Esophagus mucosa (tissue), 1 donor: Measurements from ENCODE around the gene SLC5A10. TPM values are rescaled to one million over a fixed set of nuclear protein-coding genes. Genes with fewer than 3 reads are reported as not detected.
"Not testable (repeated sequence)": the region's sequence is repeated elsewhere in the genome, so short reads cannot be mapped to it uniquely, and the experiment has no call there.

ENCODE experiments used
- ATAC-seq: fragments of 200-7000 bp; cut with Tn5 transposase; one replicate; pipeline ENCODE4 v1.9.1; 2020
- total RNA-seq: library from RNA; stranded (reverse); gene quantifications from one replicate; pipeline ENCODE4 v1.2.4, GENCODE V29; 2023
- donor health status: DM: yes; HTN: yes; CAD: no.

SLC5A10 gene
- 0.64 TPM for total RNA-seq

DNA sequence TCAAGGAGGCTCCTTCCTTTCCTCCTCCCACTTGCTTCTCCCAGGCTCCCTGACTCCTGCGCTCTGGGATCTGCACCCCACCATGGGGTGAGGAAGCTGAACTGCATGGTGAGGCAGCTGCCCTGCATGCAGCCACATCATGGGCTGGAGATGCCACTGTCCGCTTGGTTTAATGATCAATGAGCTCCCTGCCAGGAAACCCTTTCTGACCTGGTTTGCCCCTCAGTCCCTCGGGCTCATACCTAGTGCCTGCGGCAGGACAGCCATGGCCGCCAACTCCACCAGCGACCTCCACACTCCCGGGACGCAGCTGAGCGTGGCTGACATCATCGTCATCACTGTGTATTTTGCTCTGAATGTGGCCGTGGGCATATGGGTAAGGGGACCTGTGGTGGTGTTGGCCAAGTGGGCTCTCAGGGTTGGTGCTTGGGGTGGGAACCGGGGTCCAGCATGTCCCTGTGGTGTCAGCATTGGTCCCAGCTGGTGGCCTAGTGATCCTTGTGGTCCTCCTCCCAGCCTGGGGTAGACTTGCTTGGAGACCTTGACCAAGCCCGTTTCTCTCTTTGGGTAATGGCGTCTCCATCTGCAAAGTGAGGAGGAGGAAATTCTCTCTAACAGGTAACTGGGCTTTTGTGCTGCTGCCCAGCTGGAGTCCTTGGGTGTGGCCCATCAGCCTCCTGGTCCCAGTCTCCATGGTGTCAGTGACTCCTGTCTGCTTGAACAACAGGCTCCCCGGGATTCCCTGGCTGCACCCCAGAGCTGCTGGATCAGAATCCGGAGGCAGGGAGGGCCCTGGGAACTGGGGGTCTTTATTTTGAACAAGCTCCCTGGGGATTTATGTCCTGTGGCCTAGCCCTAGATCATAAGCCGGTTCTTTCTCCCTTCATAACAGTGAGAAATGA is at the start of gene SLC5A10:
Gene SLC5A10 (plus strand): TSS at position 225 of the 902 bp plus-strand sequence. CDS start 41 bp downstream, at position 266.
- ATAC-seq: no peak

DNA sequence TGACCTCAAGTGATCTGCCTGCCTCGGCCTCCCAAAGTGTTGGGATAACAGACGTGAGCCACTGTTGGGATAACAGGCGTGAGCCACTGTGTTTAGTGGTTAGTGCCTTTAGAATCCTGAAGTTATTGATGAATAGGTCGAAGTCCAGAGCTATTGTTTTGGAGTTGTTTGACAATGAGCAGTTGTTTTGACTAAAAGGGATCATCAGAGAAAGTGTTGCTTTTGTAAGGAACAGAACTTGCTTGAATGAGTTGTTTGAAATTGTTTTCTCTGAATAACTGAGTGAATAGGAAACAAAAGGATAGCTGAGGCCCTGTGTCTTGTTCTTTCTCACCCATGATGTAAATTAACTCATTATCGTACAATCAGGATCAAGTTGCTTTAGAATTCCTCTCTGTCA is 47.5 kb upstream of the SLC5A10 start:
- ATAC-seq: no peak

DNA sequence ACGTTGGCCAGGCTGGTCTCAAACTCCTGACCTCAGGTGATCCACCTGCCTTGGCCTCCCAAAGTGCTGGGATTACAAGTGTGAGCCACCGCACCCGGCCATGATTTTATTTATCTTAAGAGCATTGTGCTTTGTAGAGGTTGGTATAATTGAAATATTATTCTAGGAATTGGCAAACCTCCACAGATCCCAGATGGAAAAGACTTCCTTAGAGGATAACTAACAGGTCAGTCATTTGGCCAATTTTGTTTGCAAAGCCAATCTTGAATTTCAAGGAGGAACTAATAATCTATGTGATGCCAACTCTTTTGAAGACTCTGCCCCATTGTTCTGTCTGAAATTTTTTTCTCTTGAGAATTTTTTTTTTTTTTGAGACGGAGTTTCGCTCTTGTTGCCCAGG is 46.7 kb upstream of the SLC5A10 start:
- no peak for ATAC-seq

DNA sequence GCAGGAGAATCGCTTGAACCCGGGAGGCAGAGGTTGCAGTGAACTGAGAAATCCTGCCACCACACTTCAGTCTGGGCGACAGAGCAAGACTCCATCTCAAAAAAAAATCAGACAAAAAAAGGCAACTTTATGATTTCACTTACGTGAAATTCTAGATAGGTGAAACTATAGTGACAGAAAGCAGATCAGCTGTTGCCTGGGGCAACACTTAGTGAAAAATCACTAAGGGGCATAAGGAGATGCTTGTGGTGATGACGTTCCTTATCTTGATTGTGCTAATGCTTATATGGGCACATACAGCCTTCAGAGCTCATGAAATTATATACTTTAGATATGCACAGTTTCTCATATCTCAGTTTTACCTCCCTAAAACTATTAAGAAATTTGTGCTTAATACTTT is 41.6 kb upstream of the SLC5A10 start:
- no peak for ATAC-seq

DNA sequence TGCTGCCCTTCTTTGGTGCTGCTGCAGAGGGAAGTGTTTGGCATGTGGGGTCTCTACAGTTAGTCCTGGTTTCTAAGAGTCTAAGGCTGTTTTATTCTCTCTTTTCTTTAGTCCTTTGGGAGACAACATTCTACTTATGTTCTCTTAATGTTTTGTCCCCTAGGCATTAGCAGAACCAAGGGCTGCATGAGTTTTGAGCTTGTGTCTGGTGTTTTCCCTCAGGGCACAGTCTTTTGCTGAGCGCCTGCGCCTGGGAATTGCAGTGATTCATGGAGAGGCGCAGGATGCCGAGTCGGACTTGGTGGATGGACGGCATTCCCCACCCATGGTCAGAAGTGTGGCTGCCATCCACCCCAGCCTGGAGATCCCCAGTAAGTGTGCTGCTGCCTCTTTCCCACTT is 41.1 kb upstream of the SLC5A10 start:
- no peak for ATAC-seq

DNA sequence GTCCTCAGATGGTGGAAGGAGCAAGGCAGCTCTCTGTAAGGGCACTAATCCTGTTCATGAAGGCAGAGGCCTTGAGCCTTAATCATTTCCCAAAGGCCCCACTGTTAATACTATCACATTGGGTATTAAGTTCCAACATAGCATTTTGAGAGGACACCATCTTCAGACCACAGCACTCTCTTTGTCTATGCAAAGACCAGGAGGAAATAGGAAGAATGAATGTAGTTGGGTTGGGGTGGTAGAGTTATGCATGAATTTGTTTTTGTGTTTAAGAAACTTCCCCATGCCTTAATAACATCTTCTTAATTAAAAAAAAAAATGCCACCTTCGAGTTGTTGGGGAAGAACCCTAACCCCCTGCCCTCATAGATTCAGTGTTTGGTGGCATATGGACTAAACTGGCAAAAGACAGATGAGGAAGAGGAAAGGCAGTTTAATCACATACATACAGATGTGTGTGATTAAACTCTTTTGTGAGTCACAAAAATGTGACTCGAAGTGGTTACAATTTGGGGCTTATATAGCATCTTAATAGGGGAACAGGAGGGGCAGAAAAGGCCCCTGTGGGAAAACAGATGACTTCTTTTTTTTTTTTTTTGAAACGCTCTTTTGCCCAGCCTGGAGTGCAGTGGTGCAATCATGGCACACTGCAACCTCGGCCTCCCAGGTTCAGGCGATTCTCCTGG is 35.0 kb upstream of the SLC5A10 start:
- ATAC-seq: no peak

DNA sequence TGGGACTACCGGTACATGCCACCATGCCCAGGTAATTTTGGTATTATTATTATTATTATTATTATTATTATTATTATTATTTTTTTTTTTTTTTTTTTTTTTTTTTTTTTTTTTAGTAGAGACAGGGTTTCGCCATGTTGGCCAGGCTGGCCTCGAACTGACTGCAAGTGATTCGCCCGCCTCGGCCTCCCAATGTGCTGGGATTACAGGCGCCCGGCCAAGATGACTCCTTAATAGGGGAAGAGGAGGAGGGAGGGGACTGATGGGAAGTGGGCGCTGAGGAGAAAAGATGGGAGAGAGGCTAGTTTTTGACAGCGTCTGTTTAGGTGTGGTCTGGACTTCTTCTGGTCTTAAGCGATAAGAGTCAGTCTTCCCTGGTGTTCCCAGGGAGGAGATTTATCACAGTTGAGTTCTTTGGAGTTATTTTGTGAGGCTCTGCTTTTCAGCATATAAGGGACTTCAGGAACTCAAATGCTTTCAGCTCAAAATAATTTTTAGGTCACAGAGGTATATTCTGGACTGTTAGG is 34.4 kb upstream of the SLC5A10 start:
- ATAC-seq: no peak

DNA sequence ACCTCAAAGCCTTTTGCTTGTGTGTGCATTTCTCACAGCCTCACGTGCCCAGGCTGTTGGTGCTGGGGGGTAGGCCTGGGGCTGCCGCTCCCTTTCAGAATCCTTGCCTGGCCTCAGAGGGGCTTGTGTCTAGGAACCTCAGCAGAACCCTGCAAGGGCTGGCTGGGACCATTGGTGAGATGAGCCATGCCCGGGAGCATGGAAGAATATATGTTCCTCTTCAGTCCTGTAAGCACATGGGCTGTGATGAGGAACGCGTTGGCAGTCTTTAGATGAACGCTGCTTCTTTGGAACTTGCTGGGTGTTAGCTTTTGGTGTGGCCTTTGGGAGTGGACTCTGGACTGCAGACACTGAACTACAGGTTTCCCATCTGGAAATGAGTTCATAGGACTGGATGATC is 32.0 kb upstream of the SLC5A10 start:
- ATAC-seq: peak; percentile 7

DNA sequence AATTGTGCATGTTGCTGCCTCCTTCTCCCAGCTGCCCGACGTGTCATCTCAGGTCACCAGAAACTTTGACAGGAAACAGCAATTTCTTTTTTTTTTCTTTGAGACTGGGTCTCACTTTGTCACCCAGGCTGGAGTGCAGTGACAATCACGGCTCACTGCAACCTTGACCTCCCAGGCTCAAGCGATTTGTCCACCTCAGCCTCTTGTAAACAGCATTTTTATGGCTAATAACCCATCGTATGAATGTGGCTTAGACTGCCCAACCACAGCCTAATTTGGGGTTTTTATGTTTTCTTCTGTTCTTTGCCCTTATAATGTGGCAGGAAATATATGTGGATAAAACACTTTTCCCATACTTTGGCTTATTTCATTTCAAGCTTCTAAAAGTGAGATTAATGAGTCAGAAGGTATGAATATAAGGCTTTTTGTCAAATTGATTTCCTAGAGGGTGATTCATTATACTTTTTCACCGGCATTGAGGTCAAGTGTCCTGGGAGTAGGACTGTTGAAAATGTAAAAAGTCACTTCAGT is 31.0 kb upstream of the SLC5A10 start:
- no peak for ATAC-seq

DNA sequence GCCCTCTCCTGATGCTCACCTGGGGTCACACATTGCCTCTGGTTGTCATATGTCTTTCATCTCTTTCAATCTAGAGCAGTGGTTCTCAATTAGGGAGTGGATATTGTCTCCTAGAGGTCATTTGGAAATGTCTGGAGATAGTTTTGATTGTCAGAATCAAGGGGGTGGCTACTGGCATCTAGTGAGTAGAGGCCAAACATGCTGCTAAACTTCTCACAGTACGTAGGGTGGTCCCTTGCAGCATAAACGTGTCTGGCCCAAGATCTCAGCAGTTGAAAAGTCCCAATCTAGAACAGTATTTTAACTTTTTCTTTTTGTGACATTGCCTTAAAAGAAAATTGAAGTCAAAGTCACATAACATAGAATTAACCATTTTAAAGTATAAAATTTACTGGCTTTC is 30.5 kb upstream of the SLC5A10 start:
- ATAC-seq: no peak

DNA sequence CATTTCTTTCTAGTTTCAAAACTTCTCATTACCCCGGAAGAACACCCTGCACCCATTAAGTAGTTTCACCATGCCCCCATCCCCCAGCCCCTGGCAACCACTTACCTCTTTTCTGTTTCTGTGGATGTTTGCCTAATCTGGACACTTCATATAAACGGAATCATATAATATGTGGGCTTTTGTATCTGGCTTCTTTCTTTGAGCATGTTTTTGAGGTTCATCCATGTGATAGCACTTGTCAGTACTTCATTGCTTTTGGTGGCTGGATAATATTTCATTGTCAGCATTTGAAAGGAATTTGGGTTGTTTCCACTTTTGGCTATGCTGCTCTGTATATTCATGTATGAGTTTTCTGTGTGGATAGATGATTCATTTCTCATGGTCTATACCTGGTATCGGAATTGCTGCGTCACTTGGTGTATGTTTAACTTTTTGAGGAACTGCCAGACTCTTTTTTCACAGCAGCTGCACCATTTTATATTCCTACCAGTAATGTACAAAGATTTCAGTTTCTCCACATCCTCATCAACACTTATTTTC is 30.0 kb upstream of the SLC5A10 start:
- ATAC-seq: peak; percentile 75

DNA sequence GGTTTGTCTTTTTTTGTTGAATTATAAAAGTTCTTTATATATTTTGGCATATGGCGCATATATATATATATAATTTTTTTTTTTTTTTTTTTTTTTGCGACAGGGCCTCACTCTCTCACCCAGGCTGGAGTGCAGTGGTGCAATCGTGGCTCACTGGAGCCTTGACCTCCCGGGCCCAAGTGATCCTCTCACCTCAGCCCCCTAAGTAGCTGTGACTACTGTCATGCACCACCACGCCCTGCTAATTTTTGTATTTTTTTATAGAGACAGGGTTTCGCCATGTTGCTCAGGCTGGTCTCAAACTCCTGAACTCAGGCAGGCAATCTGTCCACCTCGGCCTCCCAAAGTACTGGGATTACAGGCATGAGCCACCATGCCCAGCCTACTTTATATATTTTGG is 29.4 kb upstream of the SLC5A10 start:
- not testable (repeated sequence) for ATAC-seq

DNA sequence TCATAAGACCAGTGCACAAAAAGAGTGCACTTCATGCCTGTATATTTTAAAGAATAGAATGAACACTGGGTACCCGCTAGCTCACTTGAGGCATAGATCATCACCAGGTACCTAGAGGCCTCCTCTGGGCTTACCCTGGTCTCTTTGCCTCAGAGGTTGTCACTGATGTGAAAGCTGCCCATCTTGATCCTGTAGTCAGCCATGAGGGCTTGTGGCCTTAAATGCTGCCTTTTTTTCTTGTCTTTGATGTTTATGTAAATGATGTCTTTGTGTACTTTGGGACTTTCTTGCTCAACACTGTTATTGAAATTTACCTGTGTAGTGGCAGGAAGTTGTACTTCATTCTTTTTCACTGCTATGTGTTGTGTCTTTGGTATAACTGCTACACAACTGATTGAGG is 26.8 kb upstream of the SLC5A10 start:
- no peak for ATAC-seq

DNA sequence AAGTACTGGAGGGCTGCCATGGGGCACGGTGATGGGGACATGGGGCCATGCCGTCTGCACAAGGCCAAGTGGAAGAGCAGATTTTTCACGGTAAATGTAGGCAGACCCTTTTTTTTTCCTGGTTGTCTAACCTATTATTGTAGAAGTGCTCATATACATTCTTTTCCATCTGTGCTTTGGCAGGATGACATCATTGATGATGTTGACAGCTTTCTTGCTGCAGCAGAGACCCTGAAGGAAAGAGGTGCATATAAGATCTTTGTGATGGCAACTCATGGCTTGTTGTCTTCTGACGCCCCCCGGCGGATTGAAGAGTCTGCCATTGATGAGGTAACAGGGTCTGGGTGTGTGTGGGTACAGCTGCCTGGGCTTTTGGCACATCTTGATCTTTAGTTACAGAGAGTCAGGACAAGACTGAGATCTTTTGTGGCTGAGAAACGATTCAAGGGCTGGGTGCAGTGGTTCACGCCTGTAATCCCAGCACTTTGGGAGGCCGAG is 23.3 kb upstream of the SLC5A10 start:
- no peak for ATAC-seq

DNA sequence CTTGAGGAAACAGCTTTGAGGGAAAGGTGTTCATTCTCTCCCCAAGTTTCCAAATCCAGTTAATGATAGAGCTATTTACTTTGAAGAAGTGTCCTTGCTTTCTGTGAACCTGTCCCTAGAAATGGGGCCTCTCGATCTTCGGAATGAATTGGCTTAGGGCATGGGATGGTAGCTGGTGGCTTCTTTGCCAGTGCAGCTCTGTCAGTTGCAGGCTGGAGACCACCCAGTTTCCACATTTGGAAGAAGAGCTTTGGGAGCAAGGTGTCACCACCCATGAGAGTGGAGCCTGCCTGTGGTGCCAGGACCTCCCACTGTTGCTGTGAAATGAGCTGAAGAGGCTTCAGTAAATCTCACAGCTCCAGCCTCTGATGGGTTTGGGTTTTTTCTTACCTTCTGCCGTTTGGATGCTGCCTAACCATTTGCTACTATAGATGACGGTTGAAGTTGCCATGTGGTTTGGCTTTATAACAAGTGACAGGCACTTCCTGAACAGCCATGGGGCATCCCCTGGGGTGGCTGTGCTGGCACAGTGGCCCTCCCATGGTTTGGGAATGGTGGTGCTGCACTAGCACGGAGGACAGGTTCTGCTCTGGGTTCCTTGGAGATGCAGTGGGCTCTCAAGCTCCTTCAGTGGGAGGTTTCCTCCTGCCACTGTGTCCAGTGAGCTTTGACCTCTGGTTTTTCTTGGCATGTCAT is 19.5 kb upstream of the SLC5A10 start:
- ATAC-seq: peak; percentile 25

DNA sequence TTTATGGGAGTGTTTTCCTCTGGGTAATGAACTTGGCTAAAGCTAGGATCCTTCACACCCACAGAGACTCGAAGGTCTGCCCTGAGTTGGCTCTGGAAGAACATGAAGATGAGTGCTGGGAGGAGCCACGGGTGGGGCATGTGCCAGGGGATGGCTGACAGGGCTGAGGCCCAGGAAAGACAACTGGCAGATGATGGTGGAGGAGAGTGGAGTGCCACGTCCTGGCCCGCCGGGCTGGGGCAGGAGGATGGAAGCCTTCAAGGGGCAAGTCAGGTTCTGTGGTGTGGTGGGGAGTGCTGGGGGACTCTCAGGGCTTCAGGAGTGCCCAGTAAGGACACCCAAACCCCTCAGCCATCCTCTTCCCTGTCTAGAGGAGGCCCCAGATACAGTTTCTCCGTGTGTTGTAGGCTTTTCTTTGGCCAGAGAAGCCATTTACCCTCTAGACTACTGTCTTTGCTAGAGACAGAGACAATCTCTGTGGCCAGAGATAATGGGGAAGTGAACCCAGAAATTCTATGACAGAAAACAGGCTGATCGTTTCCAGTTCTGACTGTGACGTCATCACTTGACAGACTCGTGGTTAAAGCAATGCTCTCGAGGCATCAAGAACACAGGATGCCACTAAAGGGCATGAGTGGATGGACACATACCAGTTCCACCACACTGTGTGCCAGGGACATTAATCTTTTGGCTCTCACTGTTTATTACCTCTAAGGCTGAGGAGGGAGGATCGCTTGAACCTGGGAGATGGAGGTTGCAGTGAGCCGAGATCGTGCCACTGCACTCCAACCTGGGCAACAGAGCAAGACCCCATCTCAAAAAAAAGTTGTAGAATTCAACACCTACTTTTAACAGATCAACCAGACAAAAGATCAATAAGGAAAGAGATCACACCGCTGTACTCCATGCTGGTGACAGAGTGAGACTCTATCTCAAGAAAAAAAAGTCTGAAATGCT is 18.6 kb upstream of the SLC5A10 start:
- peak; percentile 41 for ATAC-seq

DNA sequence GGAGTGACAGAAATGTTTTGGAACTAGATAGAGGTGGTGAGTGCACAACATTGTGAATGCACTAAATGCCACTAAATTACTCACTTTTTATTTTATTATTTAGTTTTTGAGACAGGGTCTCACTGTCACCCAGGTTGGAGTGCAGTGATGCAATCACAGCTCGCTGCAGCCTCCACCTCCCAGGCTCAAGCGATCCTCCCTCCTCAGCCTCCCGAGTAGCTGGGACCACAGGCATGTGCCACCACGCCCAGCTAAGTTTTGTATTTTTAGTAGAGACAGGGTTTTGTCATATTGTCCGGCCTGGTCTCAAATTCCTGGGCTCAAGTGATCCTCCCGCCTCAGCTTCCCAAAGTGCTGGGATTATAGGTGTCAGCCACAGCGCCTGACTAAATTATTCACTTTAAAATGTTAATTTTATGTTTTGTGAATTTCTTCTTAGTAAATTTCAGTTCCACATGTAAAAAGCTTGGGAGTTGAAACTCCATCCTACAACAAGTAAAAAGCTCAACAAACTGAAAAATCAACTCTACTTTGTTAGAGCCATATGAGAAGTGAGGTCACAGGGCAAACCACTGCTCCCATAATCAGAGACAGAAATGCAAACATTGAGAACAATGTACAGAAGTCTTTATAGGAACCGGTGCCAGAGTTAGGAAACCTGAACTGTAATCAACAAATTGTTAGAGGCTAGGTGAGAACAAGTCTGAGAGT is 13.8 kb upstream of the SLC5A10 start:
- no peak for ATAC-seq

DNA sequence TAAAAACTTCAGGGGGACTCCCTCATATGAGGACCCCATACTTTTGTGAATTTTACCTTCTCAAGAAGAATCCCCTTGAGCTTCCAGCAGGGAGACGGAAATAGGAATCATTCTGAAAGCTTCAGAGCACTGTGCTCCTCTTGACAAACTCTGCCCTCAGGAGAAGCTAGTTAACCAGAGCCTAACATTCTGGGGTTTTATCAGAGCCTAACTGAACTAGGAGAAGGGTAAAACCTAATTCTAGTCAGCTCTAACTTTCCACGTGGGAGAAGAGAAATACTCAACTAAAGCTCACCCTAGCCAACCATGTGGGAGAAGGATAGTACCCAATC is 13.3 kb upstream of the SLC5A10 start:
- no peak for ATAC-seq

DNA sequence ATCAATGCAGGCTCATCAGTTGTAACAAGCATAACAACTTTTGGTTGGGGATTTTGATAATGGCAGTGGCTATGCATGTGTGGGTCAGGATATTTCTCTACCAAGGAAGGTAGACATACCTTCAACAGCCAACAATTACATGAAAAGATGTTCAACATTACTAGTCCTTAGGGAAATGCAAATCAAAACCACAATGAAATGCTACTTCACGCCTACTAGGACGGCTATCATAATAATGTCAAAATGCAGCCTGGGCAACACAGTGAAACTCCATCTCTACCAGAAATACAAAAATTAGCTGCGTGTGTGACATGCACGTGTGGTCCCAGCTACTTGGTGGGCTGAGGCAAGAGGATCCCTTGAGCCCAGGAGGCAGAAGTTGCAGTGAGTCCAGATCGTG is 7.3 kb upstream of the SLC5A10 start:
- no peak for ATAC-seq

DNA sequence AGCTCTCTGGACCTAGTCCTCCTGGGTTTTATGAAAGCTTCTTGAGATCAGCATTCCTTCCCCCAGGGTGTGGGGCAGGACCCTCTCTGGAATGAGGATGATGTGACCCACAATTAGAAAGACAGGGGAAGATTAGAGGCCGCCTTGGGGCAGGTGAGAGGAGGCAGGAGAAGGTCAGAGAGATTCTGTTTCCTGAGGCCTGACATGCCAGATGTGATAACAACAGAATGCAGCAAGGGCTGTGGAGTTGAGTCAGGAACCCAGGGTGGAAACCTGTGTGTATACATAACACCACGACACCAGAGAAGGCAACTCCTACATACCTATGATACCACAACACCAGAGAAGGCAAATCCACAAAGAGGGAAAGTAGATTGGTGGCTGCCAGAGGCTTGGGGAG is 5.4 kb upstream of the SLC5A10 start:
- no peak for ATAC-seq

DNA sequence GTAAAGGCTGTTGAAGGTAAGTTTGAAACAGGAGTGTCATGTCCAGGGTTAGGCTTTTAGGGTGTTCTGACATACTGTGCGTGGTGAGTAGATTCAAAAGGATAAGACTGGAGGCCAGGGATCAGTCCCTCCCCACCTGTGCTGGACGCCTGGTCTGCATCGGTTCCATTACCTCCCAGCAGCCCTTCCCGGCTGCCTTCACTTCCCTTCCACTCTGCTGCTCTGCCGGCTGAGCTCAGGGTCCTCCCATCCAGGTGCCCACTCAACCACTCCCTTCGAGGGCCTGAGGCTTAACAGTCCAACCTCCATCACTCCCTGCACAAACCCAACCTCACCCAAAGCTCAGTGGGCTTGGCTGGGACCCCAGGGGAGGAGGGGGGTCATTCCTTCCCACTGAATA is 4.1 kb upstream of the SLC5A10 start:
- ATAC-seq: no peak
